Adrenal gland (tissue), 19 donors: Measurements from ENCODE around the gene MARK2. TPM values are rescaled to one million over a fixed set of nuclear protein-coding genes. Genes with fewer than 3 reads are reported as not detected.
A peak's percentile ranks its signal among the peaks of the same experiment; 100 is the strongest.

ENCODE experiments used
- DNase-seq, 7 donors: peaks; one replicate each; pipeline ENCODE4 v3.0.0-alpha.2; 2019 to 2020
- H3K27ac ChIP-seq, 5 donors: fragments of 200-600 bp; sonication (generic) in 4 of 5; 1 replicate in 3 of 5; 2 replicates in 2 of 5; pipeline versions ENCODE4 v1.5.1 to v1.8.0; 2016 to 2020; ENCODE audit warnings: mild to moderate bottlenecking in 1 of 5
- H3K27me3 ChIP-seq: fragments of 200-600 bp; 2 replicates; pipeline ENCODE4 v1.8.0; 2021
- H3K36me3 ChIP-seq, 2 donors: fragments of 200-600 bp; replicated peaks in 1 of 2; 1 replicate in 1 of 2; 2 replicates in 1 of 2; pipeline versions ENCODE4 v1.5.1 to v1.8.0; 2018 to 2022
- H3K4me1 ChIP-seq, 2 donors: fragments of 200-600 bp; replicated peaks in 1 of 2; 1 replicate in 1 of 2; 2 replicates in 1 of 2; pipeline versions ENCODE4 v1.5.1 to v1.8.0; 2018 to 2021
- H3K4me3 ChIP-seq, 4 donors: fragments of 200-600 bp; sonication (generic) in 3 of 4; one replicate each; pipeline ENCODE4 v1.5.1; 2016 to 2018
- H3K9me3 ChIP-seq, 3 donors: fragments of 200-600 bp; sonication (generic) in 1 of 3; replicated peaks in 1 of 3; 1 replicate in 2 of 3; 2 replicates in 1 of 3; pipeline versions ENCODE4 v1.5.1 to v1.8.0; 2016 to 2021
- CTCF ChIP-seq, 6 experiments: fragments of 450-650 bp in 4 of 6; fragments of 200-600 bp in 2 of 6; sonication (generic) in 1 of 6; IDR thresholded peaks; 1 replicate in 5 of 6; 2 replicates in 1 of 6; pipeline versions ENCODE4 v1.5.1 to v1.8.0; 2016 to 2021; ENCODE audit warnings: antibody characterized with exemption in 6 of 6, mild to moderate bottlenecking in 2 of 6, moderate library complexity in 1 of 6
- POLR2A ChIP-seq, 2 donors: fragments of 450-650 bp; IDR thresholded peaks; one replicate each; pipeline ENCODE4 v1.6.1; 2017; ENCODE audit warnings: antibody characterized with exemption in 2 of 2, mild to moderate bottlenecking in 2 of 2, moderate library complexity in 1 of 2
- WGBS, 4 donors: extraction: QIAGEN DNeasy Blood & Tissue Kit in 2 of 4; methylation state at CpG; one replicate each; pipeline versions ENCODE4 v1.1.5 to v1.1.7; 2013 to 2017; 5-methylcytosine and 5-hydroxymethylcytosine counted together
- intact Hi-C, 2 donors: fragments of 100-400 bp; cut with DNase I; formaldehyde crosslinking; loops; one replicate each; pipeline versions ENCODE4 v1.14.1 to v1.15.0; 2022 to 2023
- long read RNA-seq, 10 donors: library from polyadenylated mRNA in 3 of 10; unstranded in 2 of 10; stranded (forward) in 1 of 10; transcript quantifications; one replicate each; pipeline ENCODE4 v2.0.0 and lab custom pipeline, GENCODE V29; 2021 to 2026
- polyA plus RNA-seq, 3 donors: library from polyadenylated mRNA; stranded (reverse); fragments of 200-250 nt in 2 of 3; fragments of 350-450 nt in 1 of 3; fragmentation: Illumina TruSeq in 1 of 3; extraction: RNeasy Lipid Tissue Mini Kit (QIAGEN cat#74804) in 1 of 3; gene quantifications; one replicate each; pipeline ENCODE4 v1.2.3, GENCODE V29; 2013 to 2014
- total RNA-seq, 9 donors: library from RNA; depleted of rRNA in 4 of 9; stranded (reverse); fragments of >200 nt in 4 of 9; fragments of 120-200 nt in 1 of 9; fragmentation: NEBNext Ultra II Directional in 1 of 9; extraction: Animal tissue kit (Norgen Biotek cat#: 25700) in 1 of 9; gene quantifications; one replicate each; pipeline versions ENCODE4 v1.1.0 to v1.2.4, GENCODE V29; 2013 to 2023
- donor health status: healthy with polysubstance abuse.
- donor health status: Bipolar disorder and iron deficiency.
- donor health status: DM: yes; HTN: yes; CAD: no.
- donor health status: DM: no; HTN: no; CAD: no.
- donor health status: DM: no; HTN: no; CAD: no.
- donor health status: DM: yes; HTN: yes; CAD: no.

Gene MARK2
- total RNA-seq (10 to 100 TPM in 8 of 9 donors, 1 to 10 TPM in 1; 9.7 to 39.7 (median 35.8) TPM), polyA plus RNA-seq (10 to 100 TPM in 2 of 3 donors, 1 to 10 TPM in 1; 7.3 to 24.4 (median 15.2) TPM)
- long read RNA-seq, donor 1, partial matches to known transcripts: 0 of 1 reads
- long read RNA-seq, donor 1, other reads (novel, unspliced or antisense): 0 of 1 reads
- long read RNA-seq, donor 2: 0 reads
- long read RNA-seq, donor 3: 0 reads
- long read RNA-seq, donor 4, partial matches to known transcripts: 0 of 3 reads
- long read RNA-seq, donor 4, other reads (novel, unspliced or antisense): 3 of 3 reads
- long read RNA-seq, donor 5, transcript MARK2-207 (18 exons, 2,885 nt): major isoform, 6 of 18 reads
- long read RNA-seq, donor 5, partial matches to known transcripts: 1 of 18 reads
- long read RNA-seq, donor 5, other reads (novel, unspliced or antisense): 8 of 18 reads
- long read RNA-seq, donor 6: 0 reads
- long read RNA-seq, donor 7, partial matches to known transcripts: 0 of 3 reads
- long read RNA-seq, donor 7, other reads (novel, unspliced or antisense): 0 of 3 reads
- long read RNA-seq, donor 8: 0 reads
- long read RNA-seq, donor 9, partial matches to known transcripts: 6 of 6 reads
- long read RNA-seq, donor 9, other reads (novel, unspliced or antisense): 0 of 6 reads
- long read RNA-seq, donor 10: 0 reads

- Histone ChIP-seq H3K27ac (peak within 1 kb of the TSS; percentile 59 to 93 (median 75)), H3K9me3 (no peaks in the 10 kb centered on the region), H3K27me3 (no peaks in the 10 kb centered on the region), H3K4me1 (peaks cover 40 to 50% of the 10 kb centered on the region in 2 donors), H3K36me3 (no peaks in the 10 kb centered on the region), H3K4me3 (peak within 1 kb of the TSS; percentile 45 to 98 (median 63))
- intact Hi-C loops: loop anchor here in 1 of 2 donors (10.0 kb wide), 1 partner anchor 306 kb away; no protein-coding TSS in a partner anchor
- TF ChIP-seq POLR2A (IDR thresholded peaks at IDR 0.05) (peak; percentile 49 to 58), CTCF (IDR thresholded peaks at IDR 0.05) (peak in 1 of 6 experiments; percentile 12)
- peak; percentile 98 to 100 (median 99) for DNase-seq
- 0 to 1% (median 0%) methylated on average over 3 to 91 of the region's 100 CpGs for WGBS, 4 donors
These were observed at the start of gene MARK2 for GRCh38 chr11:63838678-63839507. Gene MARK2, plus strand, starts transcription at chr11:63839110. Its CDS starts 397 bp downstream, at chr11:63839507.

- TF ChIP-seq POLR2A (IDR thresholded peaks at IDR 0.05): no peak
- no peak for TF ChIP-seq CTCF (IDR thresholded peaks at IDR 0.05)
- intact Hi-C loops: no loop called here
- WGBS, 4 donors: 91 to 97% (median 93%) methylated on average over 6 of the region's 6 CpGs
- H3K27ac ChIP-seq: no peak overlapping the region
- H3K9me3 ChIP-seq: no peaks in the 10 kb centered on the region
- H3K4me3 ChIP-seq: no peak overlapping the region
- no peaks in the 10 kb centered on the region for H3K27me3 ChIP-seq
- no peaks in the 10 kb centered on the region for H3K4me1 ChIP-seq
- DNase-seq: no peak
- H3K36me3 ChIP-seq: no peaks in the 10 kb centered on the region
These were observed 47.3 kb upstream of the MARK2 start for GRCh38 chr11:63791495-63792167.

- DNase-seq: no peak
- no peaks in the 10 kb centered on the region for H3K4me1 ChIP-seq
- no peaks in the 10 kb centered on the region for H3K27me3 ChIP-seq
- no peak for TF ChIP-seq CTCF (IDR thresholded peaks at IDR 0.05)
- no peak for TF ChIP-seq POLR2A (IDR thresholded peaks at IDR 0.05)
- no peaks in the 10 kb centered on the region for H3K9me3 ChIP-seq
- intact Hi-C loops: no loop called here
- H3K4me3 ChIP-seq: no peak overlapping the region
- H3K27ac ChIP-seq: no peak overlapping the region
- H3K36me3 ChIP-seq: no peaks in the 10 kb centered on the region
These were observed 45.7 kb upstream of the MARK2 start for GRCh38 chr11:63793161-63793560.
